Measurements from ENCODE around the gene MBNL2. TPM values are rescaled to one million over a fixed set of nuclear protein-coding genes. Genes with fewer than 3 reads are reported as not detected.
A peak's percentile ranks its signal among the peaks of the same experiment; 100 is the strongest.

Gene MBNL2
- total RNA-seq, 4 donors from 2014 or later, result 50.7 to 115 (median 72.0) TPM

DNA sequence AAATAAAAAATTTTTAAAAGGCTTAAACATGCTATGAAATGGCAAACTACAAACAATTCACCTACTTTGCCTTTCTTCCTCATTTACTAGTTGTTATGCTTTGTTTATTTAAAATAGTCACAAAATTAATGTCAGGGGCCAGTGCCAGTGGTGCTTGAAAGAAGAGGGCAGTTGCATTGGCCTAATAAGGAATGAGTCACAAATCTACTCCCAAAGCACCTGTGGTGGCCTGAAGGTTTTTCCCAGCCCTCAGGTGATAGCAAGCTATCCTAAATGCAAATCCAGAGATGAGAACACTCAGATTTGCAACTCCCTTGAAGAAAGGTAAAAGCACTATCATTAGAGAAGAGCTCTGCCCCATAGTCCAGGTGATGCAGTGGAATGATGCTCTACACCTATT is 103.6 kb downstream of the MBNL2 start:
- Histone ChIP-seq H3K9me3 (no peaks in the 10 kb centered on the region), H3K4me1 (no peaks in the 10 kb centered on the region), H3K36me3 (no peaks in the 10 kb centered on the region), H3K4me3 (no peak overlapping the region), H3K27me3 (no peaks in the 10 kb centered on the region), H3K27ac (no peak overlapping the region)
- intact Hi-C loops (cut with DNase I; ENCODE audit: low total_unique reads), result no loop called here
- DNase-seq, result no peak
- no peak for TF ChIP-seq POLR2A (IDR thresholded peaks at IDR 0.05)
- TF ChIP-seq, protein P1, sequence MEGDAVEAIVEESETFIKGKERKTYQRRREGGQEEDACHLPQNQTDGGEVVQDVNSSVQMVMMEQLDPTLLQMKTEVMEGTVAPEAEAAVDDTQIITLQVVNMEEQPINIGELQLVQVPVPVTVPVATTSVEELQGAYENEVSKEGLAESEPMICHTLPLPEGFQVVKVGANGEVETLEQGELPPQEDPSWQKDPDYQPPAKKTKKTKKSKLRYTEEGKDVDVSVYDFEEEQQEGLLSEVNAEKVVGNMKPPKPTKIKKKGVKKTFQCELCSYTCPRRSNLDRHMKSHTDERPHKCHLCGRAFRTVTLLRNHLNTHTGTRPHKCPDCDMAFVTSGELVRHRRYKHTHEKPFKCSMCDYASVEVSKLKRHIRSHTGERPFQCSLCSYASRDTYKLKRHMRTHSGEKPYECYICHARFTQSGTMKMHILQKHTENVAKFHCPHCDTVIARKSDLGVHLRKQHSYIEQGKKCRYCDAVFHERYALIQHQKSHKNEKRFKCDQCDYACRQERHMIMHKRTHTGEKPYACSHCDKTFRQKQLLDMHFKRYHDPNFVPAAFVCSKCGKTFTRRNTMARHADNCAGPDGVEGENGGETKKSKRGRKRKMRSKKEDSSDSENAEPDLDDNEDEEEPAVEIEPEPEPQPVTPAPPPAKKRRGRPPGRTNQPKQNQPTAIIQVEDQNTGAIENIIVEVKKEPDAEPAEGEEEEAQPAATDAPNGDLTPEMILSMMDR (IDR thresholded peaks at IDR 0.05), result no peak

DNA sequence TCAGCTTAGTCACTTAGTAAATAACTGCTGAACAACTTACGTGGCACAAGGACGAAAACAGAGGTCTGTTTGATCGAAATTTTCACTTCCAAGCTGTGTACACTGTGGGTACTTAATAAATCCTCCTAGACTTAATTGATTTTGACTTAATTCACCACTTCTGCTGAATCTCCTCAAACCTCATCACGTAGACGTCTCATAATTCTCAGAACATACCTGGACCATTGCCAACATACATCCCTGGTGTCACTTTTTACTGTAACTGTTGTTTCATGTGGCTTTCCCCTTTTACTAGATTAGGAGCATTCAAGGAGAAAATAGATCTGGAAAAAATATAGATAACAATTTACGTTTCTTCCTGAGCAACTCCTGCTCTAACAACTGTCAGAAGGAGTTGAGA is 105.0 kb downstream of the MBNL2 start:
- TF ChIP-seq POLR2A (IDR thresholded peaks at IDR 0.05), result no peak
- H3K9me3 ChIP-seq, result no peaks in the 10 kb centered on the region
- intact Hi-C loops (cut with DNase I; ENCODE audit: low total_unique reads), result no loop called here
- H3K27me3 ChIP-seq, result no peaks in the 10 kb centered on the region
- no peaks in the 10 kb centered on the region for H3K36me3 ChIP-seq
- DNase-seq, result no peak
- no peaks in the 10 kb centered on the region for H3K4me1 ChIP-seq
- H3K4me3 ChIP-seq, result no peak overlapping the region
- no peak overlapping the region for H3K27ac ChIP-seq

DNA sequence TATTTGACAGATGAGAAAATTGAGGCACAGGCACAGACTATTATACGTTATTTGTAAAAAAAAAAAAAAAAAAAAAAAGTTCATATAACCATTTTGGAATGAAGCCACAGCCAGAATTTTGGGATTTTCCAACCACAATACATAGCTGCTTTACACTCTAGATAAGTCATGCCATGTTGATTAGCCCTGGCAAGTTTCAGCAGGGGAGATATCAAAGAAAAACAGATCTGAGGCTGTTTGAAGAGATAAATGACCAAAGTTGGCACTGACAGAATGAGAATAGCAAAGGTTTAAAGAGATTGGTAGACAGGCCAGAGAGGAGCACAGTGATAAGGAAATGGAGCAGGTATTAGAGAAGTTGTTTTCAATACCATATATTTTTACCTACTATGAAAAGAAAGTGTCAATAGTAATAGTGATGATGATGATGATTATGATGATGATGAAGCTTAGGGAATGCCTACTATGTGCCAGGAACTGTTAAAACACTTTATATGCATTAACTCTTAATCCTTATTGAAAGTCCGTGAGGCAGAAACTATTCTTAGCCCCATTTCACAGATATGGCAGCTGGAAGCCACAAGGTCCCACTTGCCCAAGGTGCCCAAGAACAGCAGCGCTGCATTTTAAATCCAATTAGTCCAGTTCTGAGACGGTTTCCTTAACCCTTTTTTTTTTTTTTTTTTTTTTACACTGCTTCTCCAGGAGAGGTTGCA is 105.5 kb downstream of the MBNL2 start:
- no peak overlapping the region for H3K4me3 ChIP-seq
- intact Hi-C loops (cut with DNase I; ENCODE audit: low total_unique reads), result no loop called here
- H3K27ac ChIP-seq, result peak overlapping the region in 1 of 2 donors; percentile 13
- TF ChIP-seq POLR2A (IDR thresholded peaks at IDR 0.05), result no peak
- TF ChIP-seq, protein P1 (IDR thresholded peaks at IDR 0.05), result no peak
- DNase-seq, result no peak
- no peaks in the 10 kb centered on the region for H3K4me1 ChIP-seq
- H3K36me3 ChIP-seq, result no peaks in the 10 kb centered on the region
- H3K9me3 ChIP-seq, result no peaks in the 10 kb centered on the region
- H3K27me3 ChIP-seq, result no peaks in the 10 kb centered on the region

DNA sequence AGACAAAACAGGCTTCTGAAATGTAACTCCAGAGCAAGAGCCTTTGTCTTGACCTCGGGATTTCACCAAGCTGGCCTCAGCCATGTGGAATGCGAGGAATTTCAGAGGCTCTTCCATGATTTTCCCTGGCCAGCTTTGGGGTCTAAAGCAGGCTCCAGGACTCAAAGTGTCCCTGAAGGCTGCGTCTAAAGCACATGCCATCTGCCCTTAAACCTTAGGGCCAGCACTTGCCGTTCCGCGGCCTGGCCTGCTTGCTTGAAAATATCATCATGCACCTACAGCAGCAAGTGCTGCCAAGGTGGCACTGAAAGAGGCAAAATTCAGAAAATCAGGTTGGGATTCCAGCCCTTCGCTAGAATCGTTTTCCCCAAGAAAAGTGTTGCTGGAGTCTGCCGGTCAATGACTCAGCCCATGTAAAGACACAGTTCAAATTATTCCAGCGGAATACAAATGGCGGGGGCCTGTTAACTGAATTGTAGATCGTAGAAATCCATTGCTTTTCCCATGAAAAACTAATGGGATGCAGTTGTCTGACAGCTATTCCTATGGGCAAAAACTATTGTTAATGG is 106.2 kb downstream of the MBNL2 start:
- DNase-seq, result no peak
- Histone ChIP-seq H3K4me1 (no peaks in the 10 kb centered on the region), H3K9me3 (no peaks in the 10 kb centered on the region), H3K36me3 (no peaks in the 10 kb centered on the region), H3K27me3 (no peaks in the 10 kb centered on the region), H3K4me3 (no peak overlapping the region), H3K27ac (peak overlapping the region; percentile 13 to 28)
- TF ChIP-seq, protein P1 (IDR thresholded peaks at IDR 0.05), result no peak
- no peak for TF ChIP-seq POLR2A (IDR thresholded peaks at IDR 0.05)
- intact Hi-C loops (cut with DNase I; ENCODE audit: low total_unique reads), result no loop called here

DNA sequence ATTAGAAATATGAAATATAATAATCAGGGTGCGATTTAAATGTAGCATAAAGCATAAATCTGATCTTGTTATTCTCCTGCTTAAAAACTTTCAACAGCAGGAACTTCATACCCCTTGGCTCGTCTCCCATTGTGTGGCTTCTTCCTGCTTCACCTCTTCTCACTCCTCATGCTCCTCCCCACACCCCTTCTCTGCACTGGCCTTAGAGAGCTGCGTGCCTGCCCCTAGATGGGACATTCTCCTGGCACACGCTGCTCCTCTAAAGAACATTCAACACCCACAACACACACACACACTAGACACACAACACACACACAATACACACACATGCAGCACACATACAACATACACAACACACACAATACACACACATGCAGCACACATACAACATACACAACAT is 107.2 kb downstream of the MBNL2 start:
- H3K27ac ChIP-seq, result no peak overlapping the region

More for the DNA sequence above, 107.2 kb downstream of the MBNL2 start:
- Histone ChIP-seq H3K9me3 (no peaks in the 10 kb centered on the region), H3K27me3 (no peaks in the 10 kb centered on the region), H3K4me1 (no peaks in the 10 kb centered on the region), H3K4me3 (no peak overlapping the region), H3K36me3 (no peaks in the 10 kb centered on the region)
- no peak for DNase-seq
- no peak for TF ChIP-seq POLR2A (IDR thresholded peaks at IDR 0.05)
- TF ChIP-seq, protein P1 (IDR thresholded peaks at IDR 0.05), result no peak
- intact Hi-C loops (cut with DNase I; ENCODE audit: low total_unique reads), result no loop called here

Measured in uterus (tissue), 4 donors.